GM12891 (cell line): ENCODE measurements around the gene NTSR2.

Source experiments
- DNase-seq: peaks from one replicate; pipeline ENCODE4 v3.0.0; 2011; ENCODE audit warnings: low spot score; ENCODE audit not compliant: insufficient read length
- FAIRE-seq: peaks from 2 replicates; lab custom pipeline; 2011; peaks lifted over from hg19 to GRCh38; lab: Jason Lieb, UNC
- PAX5 ChIP-seq: IDR thresholded peaks from 2 replicates; pipeline ENCODE4 v1.6.1; 2011; ENCODE audit warnings: low read length, moderate library complexity, mild to moderate bottlenecking; ENCODE audit not compliant: insufficient read depth, severe bottlenecking
- POLR2A ChIP-seq: IDR thresholded peaks from 2 replicates; pipeline ENCODE4 v1.6.1; 2011; ENCODE audit warnings: low read depth, low read length, control low read depth
- POLR2AphosphoS5 ChIP-seq: IDR thresholded peaks from 2 replicates; pipeline ENCODE4 v1.6.1; 2011; ENCODE audit warnings: low read depth, low read length, control low read depth
- POU2F2 ChIP-seq: IDR thresholded peaks from 2 replicates; pipeline ENCODE4 v1.6.1; 2011; ENCODE audit warnings: low read depth, mild to moderate bottlenecking, control low read depth, low read length, moderate library complexity
- SPI1 ChIP-seq: IDR thresholded peaks from 2 replicates; pipeline ENCODE4 v1.6.1; 2011; ENCODE audit warnings: low read depth, low read length, control low read depth
- TAF1 ChIP-seq: IDR thresholded peaks from 2 replicates; pipeline ENCODE4 v1.6.1; 2011; ENCODE audit warnings: low read depth, low read length, control low read depth

Gene NTSR2

GRCh38 chr2:11688222-11689069 lies 18.5 kb upstream of the NTSR2 start:
- DNase-seq (peak; percentile 72), FAIRE-seq (no peak)
- TF ChIP-seq POLR2A (no peak), SPI1 (peak; percentile 79)

GRCh38 chr2:11687736-11688135 lies 17.7 kb upstream of the NTSR2 start:
- DNase-seq (no peak), FAIRE-seq (no peak)
- TF ChIP-seq POU2F2 (no peak), TAF1 (no peak)

- FAIRE-seq = no peak
- DNase-seq = no peak
- TF ChIP-seq POLR2A = no peak
- no peak for TF ChIP-seq POU2F2
- no peak for TF ChIP-seq POLR2AphosphoS5
- TF ChIP-seq TAF1 = no peak
- TF ChIP-seq PAX5 = no peak
- no peak for TF ChIP-seq SPI1
Measured at GRCh38 chr2:11685906-11686470, 16.0 kb upstream of the NTSR2 start.

GRCh38 chr2:11684894-11685460 lies 15.0 kb upstream of the NTSR2 start:
- no peak for TF ChIP-seq POU2F2
- no peak for TF ChIP-seq POLR2AphosphoS5
- TF ChIP-seq TAF1 = no peak
- TF ChIP-seq PAX5 = no peak
- no peak for TF ChIP-seq POLR2A
- TF ChIP-seq SPI1 = no peak
- DNase-seq (no peak), FAIRE-seq (no peak)

GRCh38 chr2:11683966-11684365 lies 14.0 kb upstream of the NTSR2 start:
- TF ChIP-seq POU2F2 (no peak), PAX5 (no peak), POLR2A (no peak), POLR2AphosphoS5 (no peak), SPI1 (no peak), TAF1 (no peak)
- DNase-seq (no peak), FAIRE-seq (no peak)

- FAIRE-seq (no peak), DNase-seq (no peak)
- TF ChIP-seq TAF1 (no peak), PAX5 (no peak), POU2F2 (no peak), POLR2AphosphoS5 (no peak), POLR2A (no peak), SPI1 (no peak)
Measured at GRCh38 chr2:11683476-11683875, 13.5 kb upstream of the NTSR2 start.

GRCh38 chr2:11682590-11682915 lies 12.6 kb upstream of the NTSR2 start:
- no peak for DNase-seq
- no peak for FAIRE-seq
- TF ChIP-seq PAX5 (no peak), POU2F2 (no peak), SPI1 (no peak), POLR2AphosphoS5 (no peak), TAF1 (no peak), POLR2A (no peak)

GRCh38 chr2:11681722-11682589 lies 12.0 kb upstream of the NTSR2 start:
- DNase-seq (peak; percentile 89), FAIRE-seq (peak; percentile 40)
- no peak for TF ChIP-seq PAX5
- no peak for TF ChIP-seq POLR2AphosphoS5
- TF ChIP-seq SPI1 = no peak
- TF ChIP-seq TAF1 = no peak
- TF ChIP-seq POLR2A = no peak
- no peak for TF ChIP-seq POU2F2

- FAIRE-seq = no peak
- no peak for TF ChIP-seq TAF1
- TF ChIP-seq POLR2A = no peak
- TF ChIP-seq SPI1 = no peak
- TF ChIP-seq POU2F2 = no peak
- TF ChIP-seq PAX5 = no peak
- TF ChIP-seq POLR2AphosphoS5 = no peak
Measured at GRCh38 chr2:11680901-11681721, 11.1 kb upstream of the NTSR2 start.

More at GRCh38 chr2:11680901-11681721, 11.1 kb upstream of the NTSR2 start:
- DNase-seq = no peak
